Astrocyte (in vitro differentiated cells and primary cell): ENCODE data around the gene KCND2. TPM values are rescaled to one million over a fixed set of nuclear protein-coding genes. Genes with fewer than 3 reads are reported as not detected.

Experiments used
- DNase-seq: peaks from one replicate; pipeline ENCODE4 v3.0.0-alpha.2; 2010; ENCODE audit warnings: low read depth
- FAIRE-seq: peaks from 2 replicates; lab custom pipeline; 2011; peaks lifted over from hg19 to GRCh38; lab: Jason Lieb, UNC
- H2AFZ ChIP-seq: 2 replicates; pipeline ENCODE4 v1.6.0; 2012; ENCODE audit warnings: low read depth, low read length, inconsistent platforms
- H3K27ac ChIP-seq: 2 replicates; pipeline ENCODE4 v1.5.1; 2011; ENCODE audit warnings: low read depth, low read length, inconsistent platforms
- H3K27me3 ChIP-seq: 2 replicates; pipeline ENCODE4 v1.6.0; 2011; ENCODE audit warnings: low read length, inconsistent platforms; ENCODE audit not compliant: insufficient read depth
- H3K36me3 ChIP-seq: 2 replicates; pipeline ENCODE4 v1.5.1; 2011; ENCODE audit warnings: low read length, inconsistent platforms; ENCODE audit not compliant: insufficient read depth
- H3K4me1 ChIP-seq: 2 replicates; pipeline ENCODE4 v1.5.1; 2011; ENCODE audit warnings: low read length, inconsistent platforms; ENCODE audit not compliant: insufficient read depth
- H3K4me2 ChIP-seq: 2 replicates; pipeline ENCODE4 v1.6.0; 2012; ENCODE audit warnings: low read length, inconsistent platforms
- H3K4me3 ChIP-seq: 2 replicates; pipeline ENCODE4 v1.5.1; 2011; ENCODE audit warnings: low read depth, mild to moderate bottlenecking, low read length, inconsistent platforms; ENCODE audit not compliant: insufficient read depth
- H3K79me2 ChIP-seq: 2 replicates; pipeline ENCODE4 v1.6.0; 2012; ENCODE audit warnings: mild to moderate bottlenecking, low read length, inconsistent platforms; ENCODE audit not compliant: insufficient read depth
- H3K9ac ChIP-seq: 2 replicates; pipeline ENCODE4 v1.6.0; 2012; ENCODE audit warnings: mild to moderate bottlenecking, low read length, inconsistent platforms
- H3K9me3 ChIP-seq: 2 replicates; pipeline ENCODE4 v1.5.1; 2012; ENCODE audit warnings: low read depth, mild to moderate bottlenecking, low read length, inconsistent platforms; ENCODE audit not compliant: insufficient read depth
- H4K20me1 ChIP-seq: 2 replicates; pipeline ENCODE4 v1.6.0; 2012; ENCODE audit warnings: low read length, inconsistent platforms; ENCODE audit not compliant: insufficient read depth
- H3K27ac Mint-ChIP-seq: one replicate; pipeline ENCODE4 v1.8.0; 2021; ENCODE audit warnings: mild to moderate bottlenecking, mixed read lengths; ENCODE audit not compliant: unreplicated experiment
- H3K27me3 Mint-ChIP-seq: one replicate; pipeline ENCODE4 v1.8.0; 2021; ENCODE audit warnings: low read depth, mixed read lengths; ENCODE audit not compliant: unreplicated experiment
- H3K36me3 Mint-ChIP-seq: one replicate; pipeline ENCODE4 v1.8.0; 2021; ENCODE audit warnings: low read depth, mixed read lengths; ENCODE audit not compliant: unreplicated experiment
- H3K4me1 Mint-ChIP-seq: one replicate; pipeline ENCODE4 v1.8.0; 2021; ENCODE audit warnings: low read depth, mixed read lengths; ENCODE audit not compliant: unreplicated experiment
- H3K4me3 Mint-ChIP-seq: one replicate; pipeline ENCODE4 v1.8.0; 2021; ENCODE audit warnings: mild to moderate bottlenecking, moderate library complexity, mixed read lengths; ENCODE audit not compliant: unreplicated experiment
- H3K9me3 Mint-ChIP-seq: one replicate; pipeline ENCODE4 v1.8.0; 2021; ENCODE audit warnings: mild to moderate bottlenecking, mixed read lengths; ENCODE audit not compliant: unreplicated experiment
- EZH2 ChIP-seq: IDR thresholded peaks from 2 replicates; pipeline ENCODE4 v1.6.1; 2012; ENCODE audit warnings: mild to moderate bottlenecking, low read length, inconsistent platforms; ENCODE audit not compliant: insufficient read depth
- total RNA-seq: library from RNA; stranded (reverse); gene quantifications from 2 replicates; pipeline ENCODE4 v1.2.1, GENCODE V29; 2021
- TF ChIP-seq, protein P1 (sequence below): IDR thresholded peaks from 2 replicates; pipeline ENCODE4 v1.5.1; 2011; ENCODE audit warnings: low read depth, mild to moderate bottlenecking, inconsistent platforms, low read length, moderate library complexity; ENCODE audit not compliant: insufficient read depth

Gene KCND2
- total RNA-seq, 1 donor from 2014 or later = 0.30 TPM

DNA sequence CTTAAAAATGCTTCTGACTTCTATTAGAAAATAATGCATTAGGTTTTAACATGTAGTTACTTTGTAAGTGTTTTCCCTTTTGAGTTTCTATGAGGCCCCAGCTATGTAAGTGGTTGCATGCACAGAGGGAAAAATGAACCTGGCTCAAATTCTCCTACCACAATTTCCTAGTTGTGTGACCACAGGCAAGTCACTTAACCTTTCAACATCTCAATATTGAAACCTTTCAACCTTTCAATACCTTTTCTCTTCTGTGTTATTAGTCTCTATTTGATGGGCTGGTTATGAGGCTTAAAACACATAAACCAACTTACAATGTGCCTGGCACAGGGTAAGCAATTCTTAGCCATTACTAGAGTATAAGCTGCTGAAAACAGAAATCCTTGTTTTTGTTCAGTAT is 203.0 kb downstream of the KCND2 start:
- H3K9me3 ChIP-seq = no peaks in the 10 kb centered on the region

DNA sequence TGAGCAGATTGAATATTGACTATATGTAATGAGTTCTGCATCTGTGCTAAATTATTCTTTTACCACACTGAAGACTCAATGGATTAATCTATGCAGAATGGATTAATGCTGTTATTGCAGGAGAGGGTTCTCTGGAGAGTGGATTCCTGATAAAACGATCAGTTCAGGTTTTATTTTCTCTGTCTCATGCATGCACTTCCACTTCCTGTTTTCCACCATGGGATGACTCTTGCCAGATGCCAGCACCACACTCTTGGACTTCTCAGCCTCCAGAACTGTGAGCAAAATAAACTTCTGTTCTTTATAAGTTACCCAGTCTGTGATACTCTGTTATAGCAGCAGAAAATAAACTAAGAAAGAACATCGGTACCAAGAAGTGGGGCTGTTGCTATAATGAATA is 207.5 kb downstream of the KCND2 start:
- Histone ChIP-seq H3K79me2 (no peaks in the 10 kb centered on the region), H3K4me1 (no peaks in the 10 kb centered on the region), H3K27ac (no peak overlapping the region), H4K20me1 (no peaks in the 10 kb centered on the region), H3K9me3 (no peaks in the 10 kb centered on the region), H3K36me3 (no peaks in the 10 kb centered on the region), H2AFZ (no peak overlapping the region), H3K4me2 (no peak overlapping the region), H3K4me3 (no peak overlapping the region), H3K9ac (no peak overlapping the region), H3K27me3 (no peaks in the 10 kb centered on the region)
- no peak overlapping the region for H3K4me3 Mint-ChIP-seq
- H3K27me3 Mint-ChIP-seq = no peaks in the 10 kb centered on the region
- H3K9me3 Mint-ChIP-seq = peaks cover 2% of the 10 kb centered on the region
- DNase-seq (no peak), FAIRE-seq (no peak)
- no peaks in the 10 kb centered on the region for H3K36me3 Mint-ChIP-seq
- H3K27ac Mint-ChIP-seq = no peak overlapping the region
- TF ChIP-seq, protein P1, sequence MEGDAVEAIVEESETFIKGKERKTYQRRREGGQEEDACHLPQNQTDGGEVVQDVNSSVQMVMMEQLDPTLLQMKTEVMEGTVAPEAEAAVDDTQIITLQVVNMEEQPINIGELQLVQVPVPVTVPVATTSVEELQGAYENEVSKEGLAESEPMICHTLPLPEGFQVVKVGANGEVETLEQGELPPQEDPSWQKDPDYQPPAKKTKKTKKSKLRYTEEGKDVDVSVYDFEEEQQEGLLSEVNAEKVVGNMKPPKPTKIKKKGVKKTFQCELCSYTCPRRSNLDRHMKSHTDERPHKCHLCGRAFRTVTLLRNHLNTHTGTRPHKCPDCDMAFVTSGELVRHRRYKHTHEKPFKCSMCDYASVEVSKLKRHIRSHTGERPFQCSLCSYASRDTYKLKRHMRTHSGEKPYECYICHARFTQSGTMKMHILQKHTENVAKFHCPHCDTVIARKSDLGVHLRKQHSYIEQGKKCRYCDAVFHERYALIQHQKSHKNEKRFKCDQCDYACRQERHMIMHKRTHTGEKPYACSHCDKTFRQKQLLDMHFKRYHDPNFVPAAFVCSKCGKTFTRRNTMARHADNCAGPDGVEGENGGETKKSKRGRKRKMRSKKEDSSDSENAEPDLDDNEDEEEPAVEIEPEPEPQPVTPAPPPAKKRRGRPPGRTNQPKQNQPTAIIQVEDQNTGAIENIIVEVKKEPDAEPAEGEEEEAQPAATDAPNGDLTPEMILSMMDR = no peak
- no peak for TF ChIP-seq EZH2
- H3K4me1 Mint-ChIP-seq = no peaks in the 10 kb centered on the region

More for the DNA sequence above, 203.0 kb downstream of the KCND2 start:
- Histone ChIP-seq H3K9ac (no peak overlapping the region), H3K27me3 (no peaks in the 10 kb centered on the region), H3K4me3 (no peak overlapping the region), H3K4me2 (no peak overlapping the region), H3K79me2 (no peaks in the 10 kb centered on the region), H3K4me1 (no peaks in the 10 kb centered on the region), H3K27ac (no peak overlapping the region), H4K20me1 (no peaks in the 10 kb centered on the region), H2AFZ (no peak overlapping the region), H3K36me3 (no peaks in the 10 kb centered on the region)
- no peak overlapping the region for H3K4me3 Mint-ChIP-seq
- H3K27ac Mint-ChIP-seq = no peak overlapping the region
- DNase-seq (no peak), FAIRE-seq (no peak)
- no peaks in the 10 kb centered on the region for H3K27me3 Mint-ChIP-seq
- H3K36me3 Mint-ChIP-seq = no peaks in the 10 kb centered on the region
- TF ChIP-seq EZH2 = no peak
- TF ChIP-seq, protein P1 = no peak
- H3K9me3 Mint-ChIP-seq = no peaks in the 10 kb centered on the region
- H3K4me1 Mint-ChIP-seq = no peaks in the 10 kb centered on the region

DNA sequence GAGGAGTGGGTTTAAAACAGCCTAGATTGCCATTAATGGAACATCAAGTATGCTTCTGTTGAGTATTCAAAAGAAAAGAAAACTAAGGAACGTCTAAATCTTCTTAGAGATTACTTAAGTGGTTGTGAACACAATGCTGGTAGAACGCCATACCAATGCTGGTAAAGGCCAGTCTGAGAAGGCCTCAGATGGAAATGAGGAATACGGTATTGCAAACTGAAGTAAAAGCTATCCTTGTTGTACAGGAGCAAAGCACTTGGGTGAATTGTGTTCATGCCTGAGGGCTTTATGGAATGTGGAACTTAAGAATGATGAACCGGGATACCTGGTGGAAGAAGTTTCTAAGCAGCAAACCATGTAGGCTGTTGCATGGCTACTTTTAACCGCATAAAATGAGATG is 208.0 kb downstream of the KCND2 start:
- DNase-seq (no peak), FAIRE-seq (no peak)
- H3K79me2 ChIP-seq = no peaks in the 10 kb centered on the region
- H3K36me3 ChIP-seq = no peaks in the 10 kb centered on the region
- no peaks in the 10 kb centered on the region for H3K9me3 ChIP-seq
- H3K9ac ChIP-seq = no peak overlapping the region
- H3K9me3 Mint-ChIP-seq = peaks cover 2% of the 10 kb centered on the region
- no peak overlapping the region for H3K27ac ChIP-seq
- no peaks in the 10 kb centered on the region for H3K27me3 Mint-ChIP-seq
- no peak overlapping the region for H3K4me3 ChIP-seq
- H3K36me3 Mint-ChIP-seq = no peaks in the 10 kb centered on the region
- H3K4me2 ChIP-seq = no peak overlapping the region
- TF ChIP-seq, protein P1 = no peak
- no peak for TF ChIP-seq EZH2
- no peaks in the 10 kb centered on the region for H3K4me1 ChIP-seq
- H4K20me1 ChIP-seq = no peaks in the 10 kb centered on the region
- H3K27me3 ChIP-seq = no peaks in the 10 kb centered on the region
- no peak overlapping the region for H3K27ac Mint-ChIP-seq
- no peak overlapping the region for H2AFZ ChIP-seq
- H3K4me3 Mint-ChIP-seq = no peak overlapping the region
- peaks cover under 1% of the 10 kb centered on the region for H3K4me1 Mint-ChIP-seq
